ENCODE measurements around the gene TRIO. TPM values are rescaled to one million over a fixed set of nuclear protein-coding genes. Genes with fewer than 3 reads are reported as not detected.
A peak's percentile ranks its signal among the peaks of the same experiment; 100 is the strongest.

The TRIO gene
- total and polyA plus RNA-seq, 7 donors: 18.5 to 77.5 (median 35.0) TPM

GRCh38 chr5:14166437-14166836 is 23.3 kb downstream of the TRIO start:
- 75 to 81% (median 76%) methylated on average over 8 of the region's 8 CpGs for WGBS, 3 donors
- ATAC-seq (no peak), DNase-seq (no peak)
- intact Hi-C loops (cut with DNase I): no loop called here
- Histone ChIP-seq H3K36me3 (ENCODE audit: insufficient read depth in 1 of 2, low read depth in 1 of 2) (no peaks in the 10 kb centered on the region), H3K27ac (no peak overlapping the region), H3K4me3 (no peak overlapping the region), H3K4me1 (peaks cover 64% of the 10 kb centered on the region), H3K9me3 (peaks cover 7% of the 10 kb centered on the region), H3K27me3 (ENCODE audit: insufficient read depth in 3 of 3, low read length in 2 of 3) (no peaks in the 10 kb centered on the region)
- TF ChIP-seq CTCF (IDR thresholded peaks at IDR 0.05): no peak

DNA sequence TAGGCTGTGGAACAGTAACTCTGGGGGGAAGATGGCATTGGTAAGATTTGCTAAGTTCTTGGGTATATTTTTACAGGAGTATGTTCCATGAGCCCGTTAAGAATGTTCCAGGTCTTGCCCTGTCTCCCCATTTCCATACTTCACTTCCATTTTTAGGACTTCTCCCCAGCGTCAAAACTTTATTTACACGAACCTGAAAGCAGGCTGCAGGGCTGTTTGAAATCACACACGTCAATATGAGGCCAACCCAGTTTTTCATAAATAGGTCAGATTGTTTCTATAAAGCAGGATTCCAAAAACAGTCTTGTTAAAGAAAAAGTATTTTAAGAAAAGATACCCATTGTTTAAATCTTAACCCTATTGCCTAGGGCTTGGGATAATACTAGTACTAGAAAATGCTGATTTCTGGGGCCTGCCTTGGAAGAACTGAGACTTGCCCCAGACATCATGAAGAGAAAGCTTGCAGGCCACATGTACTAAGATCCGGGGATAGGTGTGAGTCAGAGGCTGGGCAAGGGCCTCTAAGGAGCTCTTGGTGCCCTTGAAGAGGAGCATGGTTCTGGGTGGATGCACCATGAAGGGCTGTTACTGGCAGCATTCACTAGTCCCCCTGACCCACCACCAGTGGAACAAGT is 24.2 kb downstream of the TRIO start:
- Histone ChIP-seq H3K4me3 (no peak overlapping the region), H3K27ac (peak overlapping the region; percentile 61), H3K36me3 (ENCODE audit: insufficient read depth in 1 of 2, low read depth in 1 of 2) (no peaks in the 10 kb centered on the region), H3K4me1 (peaks cover 64% of the 10 kb centered on the region), H3K9me3 (peaks cover 7% of the 10 kb centered on the region), H3K27me3 (ENCODE audit: insufficient read depth in 3 of 3, low read length in 2 of 3) (no peaks in the 10 kb centered on the region)
- DNase-seq: no peak
- intact Hi-C loops (cut with DNase I): no loop called here
- no peak for TF ChIP-seq CTCF (IDR thresholded peaks at IDR 0.05)
- 52 to 80% (median 53%) methylated on average over 5 of the region's 5 CpGs for WGBS, 3 donors
- ATAC-seq: peak; percentile 86 to 89 (median 88)

DNA sequence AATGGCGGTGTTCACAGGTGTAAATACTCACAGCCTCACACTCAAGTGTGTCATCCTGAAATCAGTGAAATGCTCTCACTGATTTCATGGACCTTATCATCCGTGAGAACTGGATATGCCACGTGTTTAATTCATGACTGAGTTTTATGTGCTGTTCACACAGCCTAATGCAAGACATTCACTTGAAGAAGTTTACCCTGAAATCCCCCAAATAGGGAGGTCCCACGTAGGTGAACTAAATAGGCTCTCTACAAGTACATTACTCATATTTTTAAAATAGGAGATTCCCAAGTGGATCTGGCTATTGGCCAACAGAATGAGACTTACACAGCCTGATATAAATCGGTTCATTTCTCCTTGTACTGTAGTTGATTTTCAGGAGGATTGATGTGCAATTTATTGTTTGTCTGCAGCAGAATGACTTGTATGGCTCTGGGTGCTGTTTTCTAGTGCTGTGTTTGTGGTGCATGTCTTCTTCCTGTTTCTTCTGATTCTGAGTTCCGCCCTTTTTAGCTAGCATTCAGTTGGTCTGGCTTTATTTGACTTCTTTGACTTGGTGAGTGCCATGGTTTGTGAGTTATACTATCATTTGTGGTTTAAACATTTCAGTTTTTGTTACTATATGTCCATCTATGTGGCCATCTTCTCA is 25.1 kb downstream of the TRIO start:
- Histone ChIP-seq H3K27me3 (ENCODE audit: insufficient read depth in 3 of 3, low read length in 2 of 3) (no peaks in the 10 kb centered on the region), H3K4me1 (peaks cover 67% of the 10 kb centered on the region), H3K4me3 (no peak overlapping the region), H3K27ac (peak overlapping the region; percentile 61), H3K9me3 (peaks cover 7% of the 10 kb centered on the region), H3K36me3 (ENCODE audit: insufficient read depth in 1 of 2, low read depth in 1 of 2) (no peaks in the 10 kb centered on the region)
- intact Hi-C loops (cut with DNase I): no loop called here
- 33 to 36% (median 34%) methylated on average over 6 of the region's 6 CpGs for WGBS, 3 donors
- ATAC-seq (peak; percentile 23 to 50 (median 38)), DNase-seq (no peak)
- no peak for TF ChIP-seq CTCF (IDR thresholded peaks at IDR 0.05)

- Histone ChIP-seq H3K27me3 (ENCODE audit: insufficient read depth in 3 of 3, low read length in 2 of 3) (no peaks in the 10 kb centered on the region), H3K36me3 (ENCODE audit: insufficient read depth in 1 of 2, low read depth in 1 of 2) (no peaks in the 10 kb centered on the region), H3K4me1 (peaks cover 72% of the 10 kb centered on the region), H3K9me3 (peaks cover 5% of the 10 kb centered on the region), H3K4me3 (no peak overlapping the region), H3K27ac (no peak overlapping the region)
- intact Hi-C loops (cut with DNase I): no loop called here
- TF ChIP-seq CTCF (IDR thresholded peaks at IDR 0.05): no peak
- ATAC-seq (no peak), DNase-seq (no peak)
- WGBS, 3 donors: 71 to 85% (median 72%) methylated on average over 7 of the region's 7 CpGs
Measured at GRCh38 chr5:14168793-14169262, 25.7 kb downstream of the TRIO start.

Data from psoas muscle (tissue), 8 donors.